DOHH2 (cell line): ENCODE measurements around the gene P3H4.

Source experiments
- EZH2phosphoT487 ChIP-seq: fragments of 200-600 bp; sonication (generic); IDR thresholded peaks from 2 replicates; pipeline ENCODE4 v1.6.1; 2017; ENCODE audit warnings: borderline replicate concordance, mild to moderate bottlenecking, antibody characterized with exemption, low read length, moderate library complexity, mixed read lengths
- TF ChIP-seq, protein P1 (sequence below): fragments of 200-600 bp; sonication (generic); IDR thresholded peaks from one replicate; pipeline ENCODE4 v1.5.1; 2014; ENCODE audit warnings: antibody characterized with exemption, mild to moderate bottlenecking, low read depth, low read length; ENCODE audit not compliant: poor library complexity, severe bottlenecking

DNA sequence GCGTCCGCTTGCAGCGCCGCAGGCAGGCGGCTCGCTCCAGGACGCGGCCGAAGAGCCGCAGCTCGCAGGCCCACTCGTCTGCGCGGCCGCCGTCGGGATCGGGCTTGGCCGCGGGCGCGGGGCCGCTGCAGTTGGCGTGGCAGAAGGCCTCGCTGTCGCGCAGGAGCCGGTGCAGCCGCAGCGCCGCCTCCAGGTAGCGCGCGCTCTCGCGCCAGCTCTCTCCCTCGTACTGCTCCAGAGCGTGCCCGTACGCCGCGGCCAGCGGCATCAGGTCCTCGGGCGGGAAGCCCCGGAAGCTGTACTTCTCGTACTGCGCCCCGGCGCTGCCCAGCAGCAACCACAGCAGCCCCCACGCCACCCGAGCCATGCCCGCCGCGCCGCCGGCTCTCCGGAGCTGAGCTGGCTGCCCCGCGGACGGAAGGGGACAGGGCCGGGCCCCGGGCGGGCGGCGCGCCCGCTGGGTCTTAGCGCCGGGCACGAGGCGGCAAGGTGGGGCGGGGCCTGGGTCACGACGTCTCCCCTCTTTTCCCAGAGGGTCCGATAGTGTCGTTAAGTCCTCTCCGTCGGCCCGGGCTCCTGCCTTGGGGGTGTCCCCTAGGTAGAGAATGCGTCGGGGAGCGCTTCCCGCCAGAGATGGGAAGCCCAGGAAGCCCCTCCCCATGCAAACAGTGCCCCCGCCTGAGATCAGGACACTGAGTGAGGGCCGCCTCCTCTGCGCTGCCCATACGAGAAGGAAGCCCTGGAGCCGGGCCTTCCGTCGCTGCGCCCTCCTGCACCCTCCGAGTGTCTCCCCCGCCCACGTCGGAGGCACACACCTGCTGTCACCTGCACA, at the start of gene P3H4:
- TF ChIP-seq EZH2phosphoT487 = no peak
- TF ChIP-seq, protein P1, sequence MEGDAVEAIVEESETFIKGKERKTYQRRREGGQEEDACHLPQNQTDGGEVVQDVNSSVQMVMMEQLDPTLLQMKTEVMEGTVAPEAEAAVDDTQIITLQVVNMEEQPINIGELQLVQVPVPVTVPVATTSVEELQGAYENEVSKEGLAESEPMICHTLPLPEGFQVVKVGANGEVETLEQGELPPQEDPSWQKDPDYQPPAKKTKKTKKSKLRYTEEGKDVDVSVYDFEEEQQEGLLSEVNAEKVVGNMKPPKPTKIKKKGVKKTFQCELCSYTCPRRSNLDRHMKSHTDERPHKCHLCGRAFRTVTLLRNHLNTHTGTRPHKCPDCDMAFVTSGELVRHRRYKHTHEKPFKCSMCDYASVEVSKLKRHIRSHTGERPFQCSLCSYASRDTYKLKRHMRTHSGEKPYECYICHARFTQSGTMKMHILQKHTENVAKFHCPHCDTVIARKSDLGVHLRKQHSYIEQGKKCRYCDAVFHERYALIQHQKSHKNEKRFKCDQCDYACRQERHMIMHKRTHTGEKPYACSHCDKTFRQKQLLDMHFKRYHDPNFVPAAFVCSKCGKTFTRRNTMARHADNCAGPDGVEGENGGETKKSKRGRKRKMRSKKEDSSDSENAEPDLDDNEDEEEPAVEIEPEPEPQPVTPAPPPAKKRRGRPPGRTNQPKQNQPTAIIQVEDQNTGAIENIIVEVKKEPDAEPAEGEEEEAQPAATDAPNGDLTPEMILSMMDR = peak; percentile 68
